B cell (primary cell): ENCODE results near the gene DNAJC6.

Experiments used
- EZH2 ChIP-seq: IDR thresholded peaks from 2 replicates; pipeline ENCODE4 v1.6.1; 2012; ENCODE audit warnings: borderline replicate concordance, low read depth, mild to moderate bottlenecking, moderate library complexity, low read length; ENCODE audit not compliant: insufficient read depth, poor library complexity, severe bottlenecking
- TF ChIP-seq, protein P1 (sequence below): fragments of 200-600 bp; IDR thresholded peaks from one replicate; pipeline ENCODE4 v1.8.0; 2022; ENCODE audit warnings: antibody characterized with exemption, mild to moderate bottlenecking

DNA sequence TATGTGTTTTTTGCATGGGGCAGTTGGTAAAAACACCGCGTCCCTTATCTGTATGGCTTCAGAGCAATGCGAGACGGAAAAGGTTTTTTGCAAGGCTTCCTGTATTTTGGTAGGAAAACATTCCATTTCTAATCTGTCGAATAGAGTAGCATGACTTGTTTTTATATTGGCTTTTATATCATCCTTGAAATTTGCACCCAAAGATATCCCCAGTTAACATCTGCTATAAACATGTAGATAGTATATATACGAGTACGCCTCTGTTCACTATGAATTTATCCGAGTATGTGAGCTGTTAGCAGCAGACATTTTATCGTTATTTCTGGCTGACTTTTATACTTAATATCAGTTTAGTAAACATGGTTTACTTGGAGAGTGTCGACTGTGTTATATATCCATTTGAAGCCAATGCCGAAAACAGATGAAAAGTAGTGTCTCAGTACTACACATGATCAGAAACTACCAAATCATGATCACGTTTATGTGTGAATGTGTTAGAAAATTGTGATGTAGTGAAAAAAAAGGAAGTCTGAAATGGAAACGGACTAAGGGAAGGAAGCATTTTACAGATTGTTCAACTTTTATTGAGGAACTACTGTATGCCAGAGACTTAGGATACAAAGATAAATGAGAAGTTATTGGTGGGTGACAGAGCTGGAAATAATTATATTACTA, 112.1 kb downstream of the DNAJC6 start:
- TF ChIP-seq, protein P1, sequence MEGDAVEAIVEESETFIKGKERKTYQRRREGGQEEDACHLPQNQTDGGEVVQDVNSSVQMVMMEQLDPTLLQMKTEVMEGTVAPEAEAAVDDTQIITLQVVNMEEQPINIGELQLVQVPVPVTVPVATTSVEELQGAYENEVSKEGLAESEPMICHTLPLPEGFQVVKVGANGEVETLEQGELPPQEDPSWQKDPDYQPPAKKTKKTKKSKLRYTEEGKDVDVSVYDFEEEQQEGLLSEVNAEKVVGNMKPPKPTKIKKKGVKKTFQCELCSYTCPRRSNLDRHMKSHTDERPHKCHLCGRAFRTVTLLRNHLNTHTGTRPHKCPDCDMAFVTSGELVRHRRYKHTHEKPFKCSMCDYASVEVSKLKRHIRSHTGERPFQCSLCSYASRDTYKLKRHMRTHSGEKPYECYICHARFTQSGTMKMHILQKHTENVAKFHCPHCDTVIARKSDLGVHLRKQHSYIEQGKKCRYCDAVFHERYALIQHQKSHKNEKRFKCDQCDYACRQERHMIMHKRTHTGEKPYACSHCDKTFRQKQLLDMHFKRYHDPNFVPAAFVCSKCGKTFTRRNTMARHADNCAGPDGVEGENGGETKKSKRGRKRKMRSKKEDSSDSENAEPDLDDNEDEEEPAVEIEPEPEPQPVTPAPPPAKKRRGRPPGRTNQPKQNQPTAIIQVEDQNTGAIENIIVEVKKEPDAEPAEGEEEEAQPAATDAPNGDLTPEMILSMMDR, result no peak
- no peak for TF ChIP-seq EZH2
